Activated naive CD4-positive, alpha-beta T cell treated with anti-CD3 and anti-CD28 coated beads for 36 hours (primary cell): Measurements from ENCODE around the gene SLC7A1. TPM values are rescaled to one million over a fixed set of nuclear protein-coding genes. Genes with fewer than 3 reads are reported as not detected.
A peak's percentile ranks its signal among the peaks of the same experiment; 100 is the strongest.

Experiments used
- CTCF ChIA-PET: fragments of 350-600 bp; sonication (Branson Sonifier 250); formaldehyde crosslinking; loops from one replicate; lab custom pipeline; 2021; ENCODE audit warnings: antibody characterized with exemption; lab: Charles Lee
- DNase-seq: peaks from one replicate; pipeline ENCODE4 v3.0.0-alpha.2; 2020
- H3K27ac Mint-ChIP-seq: one replicate; pipeline ENCODE4 v1.8.0; 2021; ENCODE audit warnings: mild to moderate bottlenecking, mixed read lengths
- H3K27me3 Mint-ChIP-seq: one replicate; pipeline ENCODE4 v1.8.0; 2021; ENCODE audit warnings: low read depth, mixed read lengths
- H3K36me3 Mint-ChIP-seq: one replicate; pipeline ENCODE4 v1.8.0; 2021; ENCODE audit warnings: low read depth, mixed read lengths
- H3K4me1 Mint-ChIP-seq: one replicate; pipeline ENCODE4 v1.8.0; 2021; ENCODE audit warnings: low read depth, mixed read lengths
- H3K4me3 Mint-ChIP-seq: one replicate; pipeline ENCODE4 v1.8.0; 2021; ENCODE audit warnings: mild to moderate bottlenecking, moderate library complexity, mixed read lengths
- H3K9me3 Mint-ChIP-seq: one replicate; pipeline ENCODE4 v1.8.0; 2021; ENCODE audit warnings: mixed read lengths
- intact Hi-C: fragments of 100-400 bp; cut with micrococcal nuclease; formaldehyde crosslinking; loops from one replicate; pipeline ENCODE4 v1.15.1; 2023
- total RNA-seq, 2 experiments: library from RNA; stranded (reverse); gene quantifications; one replicate each; pipeline ENCODE4 v1.2.3, GENCODE V29; 2021

The SLC7A1 gene
- total RNA-seq, 2 experiments from 2014 or later, result 115 to 119 TPM

DNA sequence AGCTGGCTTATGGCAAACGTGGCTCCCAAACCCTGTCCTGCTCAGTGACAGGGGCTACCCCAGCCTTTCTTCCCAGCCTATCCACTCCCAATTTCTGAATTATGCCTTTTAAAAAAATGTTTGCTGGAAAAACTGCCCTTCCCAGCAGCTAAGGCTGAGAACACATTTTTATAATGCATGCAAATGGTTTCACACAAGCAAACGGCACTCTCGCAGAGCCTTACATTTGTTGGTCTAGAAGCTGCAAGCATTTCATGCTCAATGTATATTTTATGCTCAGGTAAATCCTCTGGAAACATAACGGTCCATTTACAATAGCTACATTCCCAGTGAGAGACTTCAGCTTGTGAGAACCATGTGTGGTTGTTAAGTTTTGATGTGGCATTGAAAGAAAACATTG is 61.4 kb downstream of the SLC7A1 start:
- H3K9me3 Mint-ChIP-seq, result no peaks in the 10 kb centered on the region
- no peaks in the 10 kb centered on the region for H3K27me3 Mint-ChIP-seq
- no peak overlapping the region for H3K4me3 Mint-ChIP-seq
- intact Hi-C loops, result loop anchor here (10.0 kb wide), 1 partner anchor 321 kb away; the partner anchor contains the start of gene UBL3
- H3K27ac Mint-ChIP-seq, result no peak overlapping the region
- H3K36me3 Mint-ChIP-seq, result peaks cover 48% of the 10 kb centered on the region
- CTCF ChIA-PET, result interaction anchor here (0.6 kb wide), 1 partner anchor 33 kb away, joined by 3 read pairs; no protein-coding TSS in a partner anchor
- no peak for DNase-seq
- H3K4me1 Mint-ChIP-seq, result peaks cover 4% of the 10 kb centered on the region

DNA sequence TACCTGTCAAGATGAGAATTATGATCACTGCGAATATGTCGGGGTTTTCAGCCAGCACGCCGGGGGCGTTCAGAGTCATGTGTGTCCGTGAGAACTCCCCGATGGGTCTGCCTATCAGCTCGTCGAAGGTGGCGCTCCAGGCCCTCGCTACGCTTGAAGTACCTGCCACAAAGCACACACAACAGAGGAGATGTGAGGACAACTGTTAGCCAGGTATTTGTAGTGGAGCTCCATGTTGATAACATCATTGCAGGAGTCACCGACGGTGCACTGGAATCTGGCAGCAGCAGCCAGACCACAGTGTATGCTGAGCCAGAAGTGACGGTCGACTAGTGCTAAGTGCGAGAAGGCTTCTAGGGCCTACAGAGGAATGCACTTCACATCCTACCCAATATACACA is 62.7 kb downstream of the SLC7A1 start:
- no peaks in the 10 kb centered on the region for H3K4me1 Mint-ChIP-seq
- intact Hi-C loops, result loop anchor here (10.0 kb wide), 1 partner anchor 322 kb away; the partner anchor contains the start of gene UBL3
- H3K4me3 Mint-ChIP-seq, result no peak overlapping the region
- H3K27me3 Mint-ChIP-seq, result no peaks in the 10 kb centered on the region
- CTCF ChIA-PET, result interaction anchor here (1.4 kb wide), 1 partner anchor 25 kb away, joined by 4 read pairs; no protein-coding TSS in a partner anchor
- peaks cover 50% of the 10 kb centered on the region for H3K36me3 Mint-ChIP-seq
- DNase-seq, result no peak
- no peaks in the 10 kb centered on the region for H3K9me3 Mint-ChIP-seq
- no peak overlapping the region for H3K27ac Mint-ChIP-seq

DNA sequence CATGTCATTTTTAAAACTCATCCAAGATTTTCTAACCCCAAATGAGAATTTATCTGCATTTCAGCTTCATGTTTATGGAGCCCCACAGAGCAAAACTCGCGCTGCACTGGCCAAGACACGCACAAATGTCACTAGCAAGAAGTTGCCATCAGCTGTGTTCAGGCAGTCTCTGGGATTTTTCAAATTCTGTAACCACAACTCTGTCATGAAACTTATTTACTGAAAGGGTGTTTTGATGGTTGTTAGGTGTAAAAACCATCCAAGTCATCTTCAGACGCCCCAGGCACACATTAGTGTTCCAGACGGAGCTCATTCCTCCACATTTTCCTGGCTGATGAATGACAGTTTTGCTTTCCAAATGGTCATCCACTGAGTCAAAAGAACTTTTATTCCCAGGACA is 63.4 kb downstream of the SLC7A1 start:
- Mint-ChIP-seq H3K36me3 (peaks cover 52% of the 10 kb centered on the region), H3K4me3 (no peak overlapping the region), H3K9me3 (no peaks in the 10 kb centered on the region), H3K4me1 (no peaks in the 10 kb centered on the region), H3K27me3 (no peaks in the 10 kb centered on the region), H3K27ac (peak overlapping the region; percentile 50)
- no peak for DNase-seq
- CTCF ChIA-PET, result interaction anchor here (1.4 kb wide), 1 partner anchor 24 kb away, joined by 4 read pairs; no protein-coding TSS in a partner anchor
- intact Hi-C loops, result loop anchor here (10.0 kb wide), 1 partner anchor 323 kb away; the partner anchor contains the start of gene UBL3

DNA sequence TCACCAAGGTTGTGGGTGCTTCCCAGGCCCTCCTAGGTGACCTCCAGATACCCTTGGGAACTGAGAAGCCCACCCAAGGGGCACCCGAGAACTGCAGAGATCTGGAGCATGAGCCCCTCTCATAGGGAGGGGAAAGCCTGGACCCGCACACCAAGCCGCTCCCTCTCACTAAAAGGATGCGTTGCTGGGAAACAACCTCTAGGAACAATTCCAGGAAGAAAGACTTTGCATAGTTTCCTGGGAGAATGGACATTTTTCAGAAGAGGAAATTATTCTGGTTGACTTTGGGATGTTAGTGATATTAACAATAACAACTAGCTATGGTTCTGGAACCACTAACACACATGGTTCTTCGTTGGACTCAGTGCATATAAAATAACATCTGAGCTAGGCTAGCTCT is 64.6 kb downstream of the SLC7A1 start:
- Mint-ChIP-seq H3K27ac (no peak overlapping the region), H3K4me1 (no peaks in the 10 kb centered on the region), H3K9me3 (no peaks in the 10 kb centered on the region), H3K36me3 (peaks cover 51% of the 10 kb centered on the region), H3K4me3 (no peak overlapping the region), H3K27me3 (no peaks in the 10 kb centered on the region)
- CTCF ChIA-PET, result interaction anchor here (0.6 kb wide), 1 partner anchor 22 kb away, joined by 5 read pairs; no protein-coding TSS in a partner anchor
- intact Hi-C loops, result loop anchor here (10.0 kb wide), 1 partner anchor 324 kb away; the partner anchor contains the start of gene UBL3
- DNase-seq, result no peak

DNA sequence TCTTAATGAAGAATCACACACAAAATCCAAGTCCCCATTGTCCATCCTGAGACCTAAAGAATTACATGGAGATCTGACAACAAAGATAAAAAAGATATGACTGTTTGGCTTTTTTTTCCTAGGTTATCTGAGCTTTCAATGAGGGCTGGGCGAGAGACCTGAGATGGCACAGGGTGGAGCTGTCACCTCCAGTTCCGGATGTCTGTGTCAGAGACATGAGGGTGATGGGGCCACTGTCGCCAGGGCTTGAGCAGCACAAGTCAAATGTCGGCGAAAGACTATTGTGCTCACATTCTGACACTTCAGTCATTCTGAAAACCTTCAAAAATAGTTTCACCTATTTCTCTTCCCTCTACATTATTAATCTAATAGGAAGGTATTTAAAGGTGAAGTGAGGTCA is 65.7 kb downstream of the SLC7A1 start:
- DNase-seq, result no peak
- no peaks in the 10 kb centered on the region for H3K9me3 Mint-ChIP-seq
- H3K4me3 Mint-ChIP-seq, result no peak overlapping the region
- H3K27me3 Mint-ChIP-seq, result no peaks in the 10 kb centered on the region
- CTCF ChIA-PET, result interaction anchor here (2.7 kb wide), 1 partner anchor 21 kb away, joined by 9 read pairs; no protein-coding TSS in a partner anchor
- H3K4me1 Mint-ChIP-seq, result no peaks in the 10 kb centered on the region
- peaks cover 52% of the 10 kb centered on the region for H3K36me3 Mint-ChIP-seq
- intact Hi-C loops, result loop anchor here (10.0 kb wide), 1 partner anchor 325 kb away; the partner anchor contains the start of gene UBL3
- no peak overlapping the region for H3K27ac Mint-ChIP-seq

DNA sequence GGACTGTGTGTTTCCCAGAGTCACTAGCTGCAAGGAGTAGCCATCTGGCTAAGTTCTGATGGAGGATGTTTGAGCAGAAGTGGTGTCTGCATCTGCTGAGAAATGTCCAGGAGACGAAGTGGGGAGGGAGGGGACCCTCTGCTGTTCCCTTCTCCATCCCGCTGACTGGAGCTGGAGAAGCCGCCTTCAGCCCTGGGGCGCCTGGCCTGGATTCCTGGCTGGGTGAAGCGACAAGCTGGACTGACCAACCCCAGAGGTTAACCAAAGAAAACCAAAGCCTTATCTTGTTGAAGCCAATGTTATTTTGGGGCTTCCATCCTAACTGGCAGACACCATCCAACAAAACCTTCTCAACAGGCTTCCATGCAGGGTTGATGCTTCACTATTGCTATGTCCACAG is 67.6 kb downstream of the SLC7A1 start:
- no peak overlapping the region for H3K4me3 Mint-ChIP-seq
- H3K4me1 Mint-ChIP-seq, result no peaks in the 10 kb centered on the region
- intact Hi-C loops, result no loop called here
- no peaks in the 10 kb centered on the region for H3K9me3 Mint-ChIP-seq
- no peak overlapping the region for H3K27ac Mint-ChIP-seq
- no peak for DNase-seq
- CTCF ChIA-PET, result interaction anchor here (2.7 kb wide), 1 partner anchor 20 kb away, joined by 9 read pairs; no protein-coding TSS in a partner anchor
- H3K27me3 Mint-ChIP-seq, result no peaks in the 10 kb centered on the region
- H3K36me3 Mint-ChIP-seq, result peaks cover 53% of the 10 kb centered on the region

DNA sequence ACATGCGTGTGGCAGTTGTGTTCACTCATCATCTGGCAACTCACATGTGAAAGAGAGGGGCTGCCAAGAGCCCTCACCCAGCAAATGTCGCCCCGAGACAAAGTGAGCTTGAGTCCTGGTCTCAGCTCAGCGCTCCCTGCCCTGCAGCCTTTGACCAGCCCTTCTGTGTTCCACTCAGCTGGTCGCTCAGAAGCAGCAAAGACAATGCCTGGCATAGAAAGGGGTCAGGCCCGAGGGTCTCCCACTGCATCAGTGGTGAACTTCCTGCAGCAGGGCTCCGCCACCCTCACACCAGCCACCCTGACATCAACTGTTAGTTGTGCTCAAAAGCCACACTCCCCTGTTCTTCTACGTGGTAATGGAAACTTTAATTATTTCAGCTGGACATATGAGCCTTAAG is 68.0 kb downstream of the SLC7A1 start:
- Mint-ChIP-seq H3K36me3 (peaks cover 50% of the 10 kb centered on the region), H3K4me3 (no peak overlapping the region), H3K27me3 (no peaks in the 10 kb centered on the region), H3K4me1 (no peaks in the 10 kb centered on the region), H3K27ac (no peak overlapping the region), H3K9me3 (no peaks in the 10 kb centered on the region)
- no peak for DNase-seq
- CTCF ChIA-PET, result interaction anchor here (0.6 to 2.7 kb wide), 2 partner anchors 19 to 235 kb away, joined by 3 to 9 read pairs; no protein-coding TSS in a partner anchor
- intact Hi-C loops, result no loop called here

DNA sequence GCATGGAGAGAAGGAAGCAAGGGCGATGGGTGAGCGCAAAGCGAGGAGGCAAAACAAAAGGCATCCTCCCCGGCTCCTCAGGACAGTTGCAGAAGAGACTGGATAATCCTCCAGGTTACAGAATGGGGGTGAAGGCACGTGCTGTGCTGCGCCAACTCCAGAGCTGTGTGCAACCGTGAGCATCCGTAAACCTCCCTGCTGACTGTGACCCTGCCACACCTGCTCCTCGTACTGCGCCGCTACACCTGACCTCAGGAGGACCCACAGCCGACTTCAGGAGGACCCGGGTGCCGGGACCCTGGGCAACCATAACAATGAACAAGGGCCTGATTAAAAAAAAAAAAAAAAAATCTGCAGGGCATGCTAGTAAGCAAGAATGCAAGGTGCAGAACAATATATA is 68.7 kb downstream of the SLC7A1 start:
- Mint-ChIP-seq H3K9me3 (no peaks in the 10 kb centered on the region), H3K27ac (no peak overlapping the region), H3K36me3 (peaks cover 52% of the 10 kb centered on the region), H3K4me1 (no peaks in the 10 kb centered on the region), H3K27me3 (no peaks in the 10 kb centered on the region), H3K4me3 (no peak overlapping the region)
- no peak for DNase-seq
- CTCF ChIA-PET, result interaction anchor here (0.6 kb wide), 1 partner anchor 236 kb away, joined by 3 read pairs; no protein-coding TSS in a partner anchor
- intact Hi-C loops, result no loop called here

DNA sequence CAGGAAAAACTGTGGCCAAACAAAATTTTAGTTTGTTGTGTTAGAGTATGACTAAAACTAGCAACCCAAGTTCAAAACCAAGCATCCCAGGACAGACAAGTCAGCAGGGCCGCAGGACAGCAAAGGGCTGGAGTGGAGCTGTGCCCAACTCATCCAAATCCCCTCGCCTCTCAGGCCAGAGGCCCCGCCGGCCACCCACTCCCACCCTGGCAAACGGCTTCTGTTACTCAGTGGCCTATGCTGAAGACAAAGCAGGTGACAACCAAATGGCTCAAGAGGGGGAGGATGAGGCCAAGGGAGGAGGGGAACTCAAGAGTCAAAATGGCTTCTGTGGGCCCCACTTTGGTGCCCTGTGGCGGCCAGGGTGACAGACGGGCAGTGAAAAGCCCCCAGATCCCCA is 69.7 kb downstream of the SLC7A1 start:
- Mint-ChIP-seq H3K27ac (no peak overlapping the region), H3K4me1 (no peaks in the 10 kb centered on the region), H3K27me3 (no peaks in the 10 kb centered on the region), H3K36me3 (peaks cover 59% of the 10 kb centered on the region), H3K9me3 (no peaks in the 10 kb centered on the region), H3K4me3 (no peak overlapping the region)
- intact Hi-C loops, result no loop called here
- CTCF ChIA-PET, result interaction anchor here (1.1 to 1.2 kb wide), 2 partner anchors 17 to 54 kb away, joined by 3 read pairs; no protein-coding TSS in a partner anchor
- no peak for DNase-seq

DNA sequence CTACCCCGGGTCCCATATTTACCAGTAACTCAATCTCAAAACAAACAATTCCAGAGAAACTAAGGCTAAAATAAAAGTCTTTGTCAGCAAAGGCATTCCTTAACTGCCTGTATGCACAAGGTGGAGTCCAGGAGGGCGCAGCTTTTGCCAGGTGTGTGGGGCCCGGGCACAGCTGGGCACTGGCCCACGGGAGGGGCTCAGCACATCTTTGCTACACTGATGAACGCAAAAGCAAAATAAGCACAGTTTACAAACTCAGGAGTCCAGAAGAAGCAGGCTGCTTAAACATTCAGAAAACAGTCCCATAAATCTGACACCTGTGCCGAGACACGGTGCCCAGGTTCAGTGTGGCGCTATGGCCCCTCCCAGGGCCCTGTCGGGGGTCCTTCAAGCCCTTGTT is 70.8 kb downstream of the SLC7A1 start:
- H3K4me3 Mint-ChIP-seq, result no peak overlapping the region
- no peaks in the 10 kb centered on the region for H3K27me3 Mint-ChIP-seq
- H3K9me3 Mint-ChIP-seq, result no peaks in the 10 kb centered on the region
- H3K36me3 Mint-ChIP-seq, result peaks cover 58% of the 10 kb centered on the region
- intact Hi-C loops, result no loop called here
- CTCF ChIA-PET, result interaction anchor here (1.2 kb wide), 1 partner anchor 53 kb away, joined by 3 read pairs; no protein-coding TSS in a partner anchor
- H3K27ac Mint-ChIP-seq, result no peak overlapping the region
- H3K4me1 Mint-ChIP-seq, result no peaks in the 10 kb centered on the region
- no peak for DNase-seq

DNA sequence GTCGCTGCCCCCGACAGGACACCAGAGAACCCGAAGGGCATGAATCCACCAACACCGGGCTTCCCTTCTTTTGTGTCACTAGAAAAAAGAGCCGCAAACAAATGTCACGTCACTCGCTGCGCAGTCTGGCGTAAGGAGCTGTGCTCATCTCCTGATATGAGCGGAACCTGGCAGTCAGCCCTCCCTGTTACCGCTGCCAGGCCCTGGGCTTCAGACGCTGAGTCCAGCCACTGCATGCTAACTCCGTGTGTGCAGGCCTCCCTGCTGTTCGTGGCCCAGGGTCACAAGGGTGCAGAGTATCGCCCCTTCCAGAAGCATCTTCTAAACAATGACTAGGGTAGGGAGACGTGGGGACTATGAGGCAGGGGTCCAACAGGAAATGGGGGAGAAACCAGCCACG is 71.3 kb downstream of the SLC7A1 start:
- CTCF ChIA-PET, result no interaction called here
- peaks cover 55% of the 10 kb centered on the region for H3K36me3 Mint-ChIP-seq
- no peaks in the 10 kb centered on the region for H3K4me1 Mint-ChIP-seq
- intact Hi-C loops, result no loop called here
- no peaks in the 10 kb centered on the region for H3K27me3 Mint-ChIP-seq
- no peak for DNase-seq
- no peak overlapping the region for H3K4me3 Mint-ChIP-seq
- H3K27ac Mint-ChIP-seq, result no peak overlapping the region
- no peaks in the 10 kb centered on the region for H3K9me3 Mint-ChIP-seq

DNA sequence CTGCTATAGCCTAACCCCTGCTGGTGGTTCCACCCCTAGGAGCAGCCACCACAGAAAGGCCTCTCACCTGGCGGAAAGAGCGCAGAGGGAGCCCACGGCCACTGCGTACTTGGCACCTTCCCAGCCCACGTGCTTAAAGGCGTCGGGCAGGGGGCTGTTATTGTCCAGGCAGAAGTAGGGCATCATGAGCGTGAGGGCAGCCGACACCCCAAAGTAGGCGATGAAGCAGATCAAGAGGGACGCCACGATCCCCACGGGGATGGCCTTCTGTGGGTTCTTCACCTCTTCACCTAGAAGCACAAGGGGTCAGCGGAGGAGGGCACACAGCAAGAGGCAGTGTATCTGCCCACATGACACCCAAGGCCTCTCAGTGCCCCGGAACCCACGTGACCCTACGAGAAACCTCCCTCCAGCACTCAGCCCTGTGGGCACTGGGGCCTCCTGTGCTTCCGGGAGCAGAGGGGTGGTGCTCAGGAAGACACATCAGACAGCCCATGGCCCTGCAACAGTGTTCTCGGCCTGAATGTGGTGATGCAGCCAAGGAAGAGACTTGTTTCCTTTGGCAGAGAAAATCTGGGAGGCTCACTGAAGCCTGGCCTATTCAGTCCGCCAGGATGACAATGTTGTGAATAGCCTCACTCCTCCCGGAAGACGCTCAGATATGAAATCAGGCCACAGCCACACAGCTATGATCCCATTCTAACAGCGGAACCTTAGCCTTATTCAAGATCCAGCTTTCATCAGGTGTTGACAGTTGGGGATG is 72.1 kb downstream of the SLC7A1 start:
- Mint-ChIP-seq H3K27ac (no peak overlapping the region), H3K4me1 (no peaks in the 10 kb centered on the region), H3K9me3 (no peaks in the 10 kb centered on the region), H3K27me3 (no peaks in the 10 kb centered on the region), H3K36me3 (peaks cover 52% of the 10 kb centered on the region), H3K4me3 (no peak overlapping the region)
- CTCF ChIA-PET, result no interaction called here
- intact Hi-C loops, result no loop called here
- no peak for DNase-seq
